K562 (cell line): Measurements from ENCODE around the gene HSPB1. TPM values are rescaled to one million over a fixed set of nuclear protein-coding genes. Genes with fewer than 3 reads are reported as not detected.
A peak's percentile ranks its signal among the peaks of the same experiment; 100 is the strongest.

ENCODE experiments used
- ATAC-seq: fragments of 200-7000 bp; cut with Tn5 transposase; 3 replicates; pipeline ENCODE4 v1.9.1; 2020; ENCODE audit warnings: moderate library complexity
- BruUV-seq: library from RNA; stranded (reverse); fragments of 400-500 nt; replicated peaks from 2 replicates; lab custom pipeline; 2021; lab: Mats Ljungman, UMichigan
- CTCF ChIA-PET: fragments of 300-600 bp; formaldehyde crosslinking; extraction: SDS; loops from one replicate; lab custom pipeline; 2021; ENCODE audit warnings: low intra/inter-chr PET ratio; lab: Yijun Ruan, JAX
- POLR2A ChIA-PET: fragments of 300-600, 350-650 bp; sonication (Branson Sonifier 250); formaldehyde crosslinking; extraction: SDS; loops from one replicate; lab custom pipeline; 2021; ENCODE audit warnings: antibody characterized with exemption, inconsistent platforms; lab: Yijun Ruan, JAX
- DNase-seq, 4 experiments: peaks; one replicate each; pipeline versions ENCODE4 v3.0.0 to v3.0.0-alpha.2; 2011 to 2018; ENCODE audit warnings: low spot score in 3 of 4, mixed read lengths in 3 of 4; ENCODE audit errors: extremely low read depth in 1 of 4
- FAIRE-seq: peaks from 2 replicates; lab custom pipeline; 2011; peaks lifted over from hg19 to GRCh38; lab: Jason Lieb, UNC
- H2AFZ ChIP-seq: 2 replicates; pipeline ENCODE4 v1.6.0; 2011; ENCODE audit warnings: low read depth, low read length, control low read depth, inconsistent platforms
- H3K27ac ChIP-seq: fragments of 200-600 bp; 3 replicates; pipeline ENCODE4 v1.8.0; 2011; ENCODE audit warnings: low read depth, mild to moderate bottlenecking, control low read depth, inconsistent platforms, low read length, moderate library complexity, mixed read lengths; ENCODE audit errors: extremely low read depth
- H3K27me3 ChIP-seq, 2 experiments: fragments of 300-600 bp in 1 of 2; 2 replicates in 1 of 2; 3 replicates in 1 of 2; pipeline versions ENCODE4 v1.6.0 to v1.8.0; 2011; ENCODE audit warnings: inconsistent platforms in 2 of 2, low read length in 2 of 2, mild to moderate bottlenecking in 1 of 2, mixed read lengths in 1 of 2, moderate library complexity in 1 of 2; ENCODE audit not compliant: control insufficient read depth in 2 of 2, insufficient read depth in 2 of 2
- H3K36me3 ChIP-seq: fragments of 300-600 bp; 3 replicates; pipeline ENCODE4 v1.8.0; 2011; ENCODE audit warnings: mild to moderate bottlenecking, low read length, inconsistent platforms; ENCODE audit not compliant: control insufficient read depth, insufficient read depth
- H3K4me1 ChIP-seq, 2 experiments: fragments of 200-600 bp in 1 of 2; replicated peaks in 1 of 2; 2 replicates in 1 of 2; 3 replicates in 1 of 2; pipeline versions ENCODE4 v1.5.1 to v1.8.0; 2011; ENCODE audit warnings: inconsistent platforms in 2 of 2, low read length in 2 of 2, mild to moderate bottlenecking in 1 of 2, mixed read lengths in 1 of 2, moderate library complexity in 1 of 2; ENCODE audit not compliant: control insufficient read depth in 2 of 2, insufficient read depth in 2 of 2
- H3K4me2 ChIP-seq: 2 replicates; pipeline ENCODE4 v1.6.1; 2011; ENCODE audit warnings: low read length, control low read depth, inconsistent platforms, mixed read lengths; ENCODE audit not compliant: insufficient read depth
- H3K4me3 ChIP-seq: fragments of 200-600 bp; sonication (generic), shearing (Covaris generic); 2 replicates; pipeline ENCODE4 v1.5.1; 2016; ENCODE audit warnings: control low read depth, inconsistent platforms
- H3K79me2 ChIP-seq: fragments of 200-600 bp; 3 replicates; pipeline ENCODE4 v1.8.0; 2011; ENCODE audit warnings: low read length, inconsistent platforms; ENCODE audit not compliant: control insufficient read depth, insufficient read depth
- H3K9ac ChIP-seq, 2 experiments: 2 replicates each; pipeline versions ENCODE4 v1.6.0 to v1.6.1; 2011; ENCODE audit warnings: low read depth in 2 of 2, low read length in 2 of 2, control low read depth in 1 of 2, inconsistent platforms in 1 of 2, mild to moderate bottlenecking in 1 of 2, mixed read lengths in 1 of 2; ENCODE audit not compliant: insufficient read depth in 1 of 2
- H3K9me1 ChIP-seq: one replicate; pipeline ENCODE4 v1.6.0; 2011; ENCODE audit warnings: inconsistent platforms, mild to moderate bottlenecking, low read length, moderate library complexity; ENCODE audit not compliant: control insufficient read depth, insufficient read depth
- H3K9me3 ChIP-seq: replicated peaks from 2 replicates; pipeline ENCODE4 v1.5.1; 2011; ENCODE audit warnings: low read depth, low read length, inconsistent platforms; ENCODE audit not compliant: control insufficient read depth, insufficient read depth
- H4K20me1 ChIP-seq: replicated peaks from 2 replicates; pipeline ENCODE4 v1.6.1; 2011; ENCODE audit warnings: low read length, inconsistent platforms, mixed read lengths; ENCODE audit not compliant: control insufficient read depth, insufficient read depth
- ETV5 ChIP-seq: sonication (generic); formaldehyde crosslinking; IDR thresholded peaks from 2 replicates; pipeline ENCODE4 v1.4.0; 2020; ENCODE audit warnings: low read depth, mild to moderate bottlenecking, missing genetic modification reagents
- FOXJ2 ChIP-seq: fragments of 200-800 bp; sonication (Bioruptor generic); IDR thresholded peaks from 2 replicates; pipeline ENCODE4 v1.6.1; 2016; ENCODE audit warnings: missing genetic modification characterization, missing compliant biosample characterization
- MEIS2 ChIP-seq: fragments of 450-650 bp; IDR thresholded peaks from 2 replicates; pipeline ENCODE4 v1.6.1; 2014; ENCODE audit warnings: mild to moderate bottlenecking; ENCODE audit not compliant: partially characterized antibody
- RAD21 ChIP-seq, 2 experiments: fragments of 250-450 bp in 1 of 2; fragments of 450-650 bp in 1 of 2; sonication (Bioruptor Pico) in 1 of 2; formaldehyde crosslinking in 1 of 2; IDR thresholded peaks in 1 of 2; conservative IDR thresholded peaks in 1 of 2; 2 replicates each; pipeline versions ENCODE4 v1.4.0 to v1.8.0; 2020 to 2022; ENCODE audit warnings: mild to moderate bottlenecking in 2 of 2, moderate library complexity in 1 of 2
- RAD51 ChIP-seq: fragments of 450-650 bp; IDR thresholded peaks from 2 replicates; pipeline ENCODE4 v1.7.1; 2016; ENCODE audit warnings: low read depth, mild to moderate bottlenecking, borderline replicate concordance
- ZBTB7A ChIP-seq: IDR thresholded peaks from 2 replicates; pipeline ENCODE4 v1.6.1; 2011; ENCODE audit warnings: low read depth, mild to moderate bottlenecking, low read length, moderate library complexity, borderline replicate concordance; ENCODE audit not compliant: control insufficient read depth
- ZNF146 ChIP-seq: IDR thresholded peaks from one replicate; pipeline ENCODE4 v1.6.1; 2018; ENCODE audit warnings: missing compliant biosample characterization; ENCODE audit not compliant: unreplicated experiment
- ZNF197 ChIP-seq: fragments of 200-800 bp; sonication (Bioruptor generic); IDR thresholded peaks from 2 replicates; pipeline ENCODE4 v1.6.1; 2016; ENCODE audit warnings: low read depth, missing genetic modification characterization, missing compliant biosample characterization
- WGBS: fragments of 100-300 bp; shearing (Covaris generic); methylation state at CpG from one replicate; pipeline ENCODE4 v1.1.6; 2016; ENCODE audit warnings: low coverage, mixed read lengths; ENCODE audit not compliant: insufficient coverage; ENCODE audit errors: missing lambda C conversion rate; 5-methylcytosine and 5-hydroxymethylcytosine counted together
- in situ Hi-C: fragments of 300-500 bp; cut with MboI; formaldehyde crosslinking; loops from 4 replicates; pipeline ENCODE4 v1.15.0; 2018; ENCODE audit warnings: inconsistent platforms, mixed read lengths
- intact Hi-C: fragments of 100-400 bp; cut with micrococcal nuclease; formaldehyde crosslinking; loops from 2 replicates; pipeline ENCODE4 v1.14.2; 2022
- polyA plus RNA-seq, 8 experiments: library from polyadenylated mRNA; depleted of rRNA in 4 of 8; stranded (reverse) in 5 of 8; unstranded in 3 of 8; fragments of >200 nt; fragmentation: Nextera tagmentation in 2 of 8; fragmentation: Illumina TruSeq in 1 of 8; extraction: Ambion mirVana in 2 of 8; extraction: Trizol in 1 of 8; gene quantifications; 2 replicates each; pipeline versions ENCODE4 v1.2.1 to v1.2.3, GENCODE V29; 2011 to 2014; ENCODE audit warnings: inconsistent platforms in 1 of 8, missing spikeins in 1 of 8
- total RNA-seq, 7 experiments: library from RNA; depleted of rRNA in 6 of 7; stranded (reverse); fragments of >200 nt in 6 of 7; fragmentation: Illumina TruSeq in 2 of 7; extraction: Trizol in 2 of 7; gene quantifications; 2 replicates each; pipeline versions ENCODE4 v1.2.1 to v1.2.3, GENCODE V29; 2011 to 2021; ENCODE audit warnings: low replicate concordance in 1 of 7
- TF ChIP-seq, protein P1 (sequence below): fragments of 450-650 bp; IDR thresholded peaks from 2 replicates; pipeline ENCODE4 v1.6.1; 2016
- TF ChIP-seq, protein P2 (sequence below): fragments of 250-450 bp; sonication (Bioruptor Pico); IDR thresholded peaks from 2 replicates; pipeline ENCODE4 v1.4.0; 2020; ENCODE audit warnings: mild to moderate bottlenecking, moderate library complexity
- TF ChIP-seq, protein P3 (sequence below), 2 experiments: IDR thresholded peaks in 1 of 2; conservative IDR thresholded peaks in 1 of 2; 2 replicates each; pipeline ENCODE4 v1.6.1; 2016; ENCODE audit warnings: low read depth in 2 of 2, mild to moderate bottlenecking in 1 of 2, missing compliant biosample characterization in 1 of 2, missing genetic modification characterization in 1 of 2, moderate library complexity in 1 of 2
- TF ChIP-seq, protein P4 (sequence below), 3 experiments: IDR thresholded peaks in 2 of 3; conservative IDR thresholded peaks in 1 of 3; 2 replicates each; pipeline ENCODE4 v1.5.1; 2011 to 2012; ENCODE audit warnings: low read length in 3 of 3, mild to moderate bottlenecking in 3 of 3, control low read depth in 2 of 3, improper control_type of control experiment in 1 of 3, inconsistent platforms in 1 of 3, low read depth in 1 of 3, mixed read lengths in 1 of 3, moderate library complexity in 1 of 3; ENCODE audit not compliant: insufficient read depth in 2 of 3

Gene HSPB1
- total and polyA plus RNA-seq, 9 of the 15 experiments (the other 6 are each of a cell fraction or from before 2014, with no cell fraction given) = 27.1 to 522 (median 138) TPM

DNA sequence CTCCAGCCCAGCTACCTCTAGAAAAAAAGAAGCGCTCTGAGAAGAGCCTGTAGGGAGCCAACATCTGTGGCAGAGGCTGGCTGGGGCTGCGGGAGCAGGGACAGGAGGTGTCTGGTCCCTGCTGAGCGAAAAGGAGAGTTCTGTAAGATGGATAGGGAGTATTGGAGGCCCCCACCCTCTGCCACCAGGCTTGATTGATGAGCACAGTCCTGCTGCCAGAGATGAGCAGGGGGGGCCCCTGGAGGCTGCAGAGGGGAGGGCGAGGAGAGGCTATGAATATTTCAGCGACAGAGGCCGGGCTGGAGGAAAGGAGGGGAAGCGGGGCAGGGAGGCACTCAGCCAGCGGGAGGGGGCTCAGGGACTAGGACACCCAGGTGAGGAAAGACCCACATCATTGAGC lies 44.5 kb upstream of the HSPB1 start:
- peak; percentile 17 for ATAC-seq
- WGBS = 4% methylated on average over 8 of the region's 8 CpGs
- no peak for FAIRE-seq
- Histone ChIP-seq H3K9me3 (no peaks in the 10 kb centered on the region), H3K9ac (peak overlapping the region in 1 of 2 experiments; percentile 53; a peak in 1 of 4 replicates), H3K36me3 (no peaks in the 10 kb centered on the region), H3K27ac (no peak overlapping the region), H3K9me1 (no peaks in the 10 kb centered on the region), H3K79me2 (no peaks in the 10 kb centered on the region), H3K4me1 (peaks cover 0 to 25% of the 10 kb centered on the region in 2 experiments; a peak in 3 of 5 replicates), H4K20me1 (peaks cover under 1% of the 10 kb centered on the region; the same call in 1 of the 2 replicates), H3K4me3 (no peak overlapping the region), H2AFZ (no peak overlapping the region), H3K4me2 (no peak overlapping the region), H3K27me3 (peaks cover 21 to 53% of the 10 kb centered on the region in 2 experiments; a peak in 3 of 5 replicates)
- BruUV-seq = no TSS peak
- in situ Hi-C loops = no loop called here
- peak in 3 of 4 experiments; percentile 36 to 48 (median 46) for DNase-seq
- CTCF ChIA-PET = no interaction called here
- intact Hi-C loops = no loop called here
- POLR2A ChIA-PET = interaction anchor here (0.6 to 0.7 kb wide), 2 partner anchors 62 to 79 kb away, joined by 3 to 4 read pairs; no protein-coding TSS in a partner anchor
- peak in 1 of 2 experiments; percentile 29; a peak in 2 of 4 replicates for TF ChIP-seq RAD21 (CRISPR knock-in tag; conservative IDR thresholded peaks at IDR 0.05 in 1 of 2, IDR thresholded peaks at IDR 0.05 in 1 of 2)
- TF ChIP-seq FOXJ2 (tag) = no peak
- TF ChIP-seq, protein P1, sequence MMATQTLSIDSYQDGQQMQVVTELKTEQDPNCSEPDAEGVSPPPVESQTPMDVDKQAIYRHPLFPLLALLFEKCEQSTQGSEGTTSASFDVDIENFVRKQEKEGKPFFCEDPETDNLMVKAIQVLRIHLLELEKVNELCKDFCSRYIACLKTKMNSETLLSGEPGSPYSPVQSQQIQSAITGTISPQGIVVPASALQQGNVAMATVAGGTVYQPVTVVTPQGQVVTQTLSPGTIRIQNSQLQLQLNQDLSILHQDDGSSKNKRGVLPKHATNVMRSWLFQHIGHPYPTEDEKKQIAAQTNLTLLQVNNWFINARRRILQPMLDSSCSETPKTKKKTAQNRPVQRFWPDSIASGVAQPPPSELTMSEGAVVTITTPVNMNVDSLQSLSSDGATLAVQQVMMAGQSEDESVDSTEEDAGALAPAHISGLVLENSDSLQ = peak; percentile 90
- no peak for TF ChIP-seq ZNF146
- TF ChIP-seq, protein P2, sequence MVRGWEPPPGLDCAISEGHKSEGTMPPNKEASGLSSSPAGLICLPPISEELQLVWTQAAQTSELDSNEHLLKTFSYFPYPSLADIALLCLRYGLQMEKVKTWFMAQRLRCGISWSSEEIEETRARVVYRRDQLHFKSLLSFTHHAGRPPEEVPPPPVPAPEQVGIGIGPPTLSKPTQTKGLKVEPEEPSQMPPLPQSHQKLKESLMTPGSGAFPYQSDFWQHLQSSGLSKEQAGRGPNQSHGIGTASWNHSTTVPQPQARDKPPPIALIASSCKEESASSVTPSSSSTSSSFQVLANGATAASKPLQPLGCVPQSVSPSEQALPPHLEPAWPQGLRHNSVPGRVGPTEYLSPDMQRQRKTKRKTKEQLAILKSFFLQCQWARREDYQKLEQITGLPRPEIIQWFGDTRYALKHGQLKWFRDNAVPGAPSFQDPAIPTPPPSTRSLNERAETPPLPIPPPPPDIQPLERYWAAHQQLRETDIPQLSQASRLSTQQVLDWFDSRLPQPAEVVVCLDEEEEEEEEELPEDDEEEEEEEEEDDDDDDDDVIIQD (CRISPR knock-in tag) = no peak
- TF ChIP-seq ETV5 (CRISPR knock-in tag) = no peak
- TF ChIP-seq MEIS2 = peak; percentile 93
- no peak for TF ChIP-seq ZBTB7A
- TF ChIP-seq, protein P3, sequence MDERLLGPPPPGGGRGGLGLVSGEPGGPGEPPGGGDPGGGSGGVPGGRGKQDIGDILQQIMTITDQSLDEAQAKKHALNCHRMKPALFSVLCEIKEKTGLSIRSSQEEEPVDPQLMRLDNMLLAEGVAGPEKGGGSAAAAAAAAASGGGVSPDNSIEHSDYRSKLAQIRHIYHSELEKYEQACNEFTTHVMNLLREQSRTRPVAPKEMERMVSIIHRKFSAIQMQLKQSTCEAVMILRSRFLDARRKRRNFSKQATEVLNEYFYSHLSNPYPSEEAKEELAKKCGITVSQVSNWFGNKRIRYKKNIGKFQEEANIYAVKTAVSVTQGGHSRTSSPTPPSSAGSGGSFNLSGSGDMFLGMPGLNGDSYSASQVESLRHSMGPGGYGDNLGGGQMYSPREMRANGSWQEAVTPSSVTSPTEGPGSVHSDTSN (CRISPR knock-in tag; IDR thresholded peaks at IDR 0.05; ENCODE audit: low read depth) = peak; percentile 28; the same call in 1 of the 2 replicates
- TF ChIP-seq, protein P3 (tag; conservative IDR thresholded peaks at IDR 0.05; ENCODE audit: low read depth) = peak; percentile 88
- TF ChIP-seq, protein P4, sequence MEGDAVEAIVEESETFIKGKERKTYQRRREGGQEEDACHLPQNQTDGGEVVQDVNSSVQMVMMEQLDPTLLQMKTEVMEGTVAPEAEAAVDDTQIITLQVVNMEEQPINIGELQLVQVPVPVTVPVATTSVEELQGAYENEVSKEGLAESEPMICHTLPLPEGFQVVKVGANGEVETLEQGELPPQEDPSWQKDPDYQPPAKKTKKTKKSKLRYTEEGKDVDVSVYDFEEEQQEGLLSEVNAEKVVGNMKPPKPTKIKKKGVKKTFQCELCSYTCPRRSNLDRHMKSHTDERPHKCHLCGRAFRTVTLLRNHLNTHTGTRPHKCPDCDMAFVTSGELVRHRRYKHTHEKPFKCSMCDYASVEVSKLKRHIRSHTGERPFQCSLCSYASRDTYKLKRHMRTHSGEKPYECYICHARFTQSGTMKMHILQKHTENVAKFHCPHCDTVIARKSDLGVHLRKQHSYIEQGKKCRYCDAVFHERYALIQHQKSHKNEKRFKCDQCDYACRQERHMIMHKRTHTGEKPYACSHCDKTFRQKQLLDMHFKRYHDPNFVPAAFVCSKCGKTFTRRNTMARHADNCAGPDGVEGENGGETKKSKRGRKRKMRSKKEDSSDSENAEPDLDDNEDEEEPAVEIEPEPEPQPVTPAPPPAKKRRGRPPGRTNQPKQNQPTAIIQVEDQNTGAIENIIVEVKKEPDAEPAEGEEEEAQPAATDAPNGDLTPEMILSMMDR (IDR thresholded peaks at IDR 0.05 in 2 of 3, conservative IDR thresholded peaks at IDR 0.05 in 1 of 3; ENCODE audit: insufficient read depth in 2 of 3, low read depth in 1 of 3, low read length in 3 of 3) = peak; percentile 29 to 36 (median 34); a peak in 2 of 6 replicates
- TF ChIP-seq RAD51 = no peak
- TF ChIP-seq ZNF197 (CRISPR knock-in tag) = no peak
